IPS-18a (cell line): Measurements from ENCODE around the gene DMD.

ENCODE experiments used
- H3K27ac ChIP-seq: one replicate; pipeline ENCODE4 v1.5.1; 2013; ENCODE audit warnings: low read length
- H3K27me3 ChIP-seq: one replicate; pipeline ENCODE4 v1.6.1; 2013; ENCODE audit warnings: mild to moderate bottlenecking, low read length; ENCODE audit not compliant: control insufficient read depth, insufficient read depth
- H3K36me3 ChIP-seq: one replicate; pipeline ENCODE4 v1.6.1; 2013; ENCODE audit warnings: low read depth, low read length; ENCODE audit not compliant: control insufficient read depth
- H3K4me1 ChIP-seq: one replicate; pipeline ENCODE4 v1.6.1; 2013; ENCODE audit warnings: low read depth, low read length; ENCODE audit not compliant: control insufficient read depth
- H3K4me3 ChIP-seq: one replicate; pipeline ENCODE4 v1.5.1; 2013; ENCODE audit warnings: low read length
- H3K9ac ChIP-seq: one replicate; pipeline ENCODE4 v1.6.1; 2013; ENCODE audit warnings: mild to moderate bottlenecking, low read length, moderate library complexity
- H3K9me3 ChIP-seq: one replicate; pipeline ENCODE4 v1.6.1; 2013; ENCODE audit warnings: low read depth, low read length; ENCODE audit not compliant: control insufficient read depth

Gene DMD

GRCh38 chrX:33211356-33212260 is at the start of gene DMD:
TSS of gene DMD (minus strand) at chrX:33211549. CDS start at chrX:33211312, 237 bp downstream.
- no peaks in the 10 kb centered on the region for H3K27me3 ChIP-seq
- H3K9me3 ChIP-seq, result no peaks in the 10 kb centered on the region
- no peak within 1 kb of the TSS for H3K9ac ChIP-seq
- no peak within 1 kb of the TSS for H3K27ac ChIP-seq
- H3K36me3 ChIP-seq, result no peaks in the 10 kb centered on the region
- H3K4me1 ChIP-seq, result no peaks in the 10 kb centered on the region
- no peak within 1 kb of the TSS for H3K4me3 ChIP-seq

GRCh38 chrX:33252306-33252825 is 41.0 kb upstream of the DMD start:
- Histone ChIP-seq H3K27me3 (no peaks in the 10 kb centered on the region), H3K9me3 (no peaks in the 10 kb centered on the region), H3K27ac (no peak overlapping the region), H3K9ac (no peak overlapping the region), H3K4me3 (no peak overlapping the region), H3K36me3 (no peaks in the 10 kb centered on the region), H3K4me1 (peaks cover 7% of the 10 kb centered on the region)

DNA sequence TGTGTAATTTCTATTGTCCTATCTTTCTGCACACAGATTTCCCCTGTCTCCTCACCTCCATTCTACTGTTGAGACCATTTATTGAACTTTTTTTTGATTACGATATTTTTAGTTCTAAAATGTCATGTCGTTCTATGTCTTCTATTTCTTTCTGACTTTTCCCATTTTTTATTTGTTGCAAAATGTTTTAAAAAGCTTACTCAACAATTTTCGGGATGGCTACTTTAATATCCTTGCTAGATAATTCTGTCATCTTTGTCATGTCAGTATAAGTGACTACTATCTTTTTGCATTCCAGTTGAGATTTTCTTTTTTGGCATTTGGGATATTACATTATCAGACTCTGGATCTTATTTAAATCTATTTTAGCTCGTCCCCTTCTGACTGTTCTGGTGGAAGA is 7.5 kb upstream of the DMD start:
- no peaks in the 10 kb centered on the region for H3K4me1 ChIP-seq
- H3K27me3 ChIP-seq, result no peaks in the 10 kb centered on the region

GRCh38 chrX:33210156-33210555 is 1.2 kb downstream of the DMD start:
- no peaks in the 10 kb centered on the region for H3K36me3 ChIP-seq
- H3K27me3 ChIP-seq, result no peaks in the 10 kb centered on the region
- H3K27ac ChIP-seq, result no peak overlapping the region
- H3K4me3 ChIP-seq, result no peak overlapping the region
- no peaks in the 10 kb centered on the region for H3K4me1 ChIP-seq
- no peak overlapping the region for H3K9ac ChIP-seq
- no peaks in the 10 kb centered on the region for H3K9me3 ChIP-seq

More for the DNA sequence above, 7.5 kb upstream of the DMD start:
- Histone ChIP-seq H3K9me3 (no peaks in the 10 kb centered on the region), H3K27ac (no peak overlapping the region), H3K9ac (no peak overlapping the region), H3K36me3 (no peaks in the 10 kb centered on the region), H3K4me3 (no peak overlapping the region)

DNA sequence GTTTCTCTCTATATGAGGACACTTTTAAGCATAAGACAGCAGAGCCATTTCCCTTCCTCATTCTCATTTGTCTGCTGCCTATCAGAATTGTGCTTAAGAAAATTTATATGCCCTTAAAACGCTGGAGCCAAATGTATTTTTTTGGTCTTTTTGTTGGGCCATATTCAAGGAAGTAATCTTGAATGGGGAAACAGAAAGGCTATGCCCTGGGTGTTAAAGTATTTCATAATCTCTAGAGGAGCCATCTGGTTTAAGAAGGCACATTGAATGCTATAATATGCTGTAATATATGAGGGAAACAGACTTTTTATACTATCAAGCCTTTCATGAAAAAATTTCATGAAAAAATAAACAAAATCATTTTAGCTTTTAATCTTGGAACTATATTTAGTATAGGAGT is 4.3 kb downstream of the DMD start:
- Histone ChIP-seq H3K27ac (no peak overlapping the region), H3K27me3 (no peaks in the 10 kb centered on the region), H3K9me3 (no peaks in the 10 kb centered on the region), H3K4me1 (no peaks in the 10 kb centered on the region), H3K4me3 (no peak overlapping the region), H3K9ac (no peak overlapping the region), H3K36me3 (no peaks in the 10 kb centered on the region)

DNA sequence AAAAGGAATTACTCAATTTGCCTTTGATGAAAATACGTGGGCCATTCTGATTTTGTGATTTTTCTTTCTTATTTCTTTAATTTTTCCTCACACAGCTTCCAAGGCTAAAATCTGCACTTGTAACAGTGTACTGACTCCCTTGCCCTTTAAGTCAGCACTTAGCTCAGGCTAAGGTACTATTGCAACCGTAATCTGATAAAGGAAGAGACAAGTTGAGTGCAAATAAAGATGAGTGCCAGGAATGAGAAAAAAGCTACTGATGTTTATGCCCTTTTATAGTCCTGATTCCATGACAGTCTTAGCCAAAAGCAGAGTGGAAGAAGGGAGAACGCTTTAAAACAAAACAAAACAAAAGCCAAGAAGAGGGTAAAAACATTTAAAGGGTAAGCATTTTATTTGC is 6.0 kb downstream of the DMD start:
- Histone ChIP-seq H3K27me3 (no peaks in the 10 kb centered on the region), H3K4me1 (no peaks in the 10 kb centered on the region), H3K9ac (no peak overlapping the region), H3K27ac (no peak overlapping the region), H3K36me3 (no peaks in the 10 kb centered on the region), H3K4me3 (no peak overlapping the region), H3K9me3 (no peaks in the 10 kb centered on the region)

- no peak overlapping the region for H3K27ac ChIP-seq
- H3K27me3 ChIP-seq, result no peaks in the 10 kb centered on the region
- H3K4me1 ChIP-seq, result no peaks in the 10 kb centered on the region
- no peak overlapping the region for H3K4me3 ChIP-seq
- H3K36me3 ChIP-seq, result no peaks in the 10 kb centered on the region
- H3K9me3 ChIP-seq, result no peaks in the 10 kb centered on the region
- H3K9ac ChIP-seq, result no peak overlapping the region
Observed at GRCh38 chrX:33204889-33205288, 6.5 kb downstream of the DMD start.

DNA sequence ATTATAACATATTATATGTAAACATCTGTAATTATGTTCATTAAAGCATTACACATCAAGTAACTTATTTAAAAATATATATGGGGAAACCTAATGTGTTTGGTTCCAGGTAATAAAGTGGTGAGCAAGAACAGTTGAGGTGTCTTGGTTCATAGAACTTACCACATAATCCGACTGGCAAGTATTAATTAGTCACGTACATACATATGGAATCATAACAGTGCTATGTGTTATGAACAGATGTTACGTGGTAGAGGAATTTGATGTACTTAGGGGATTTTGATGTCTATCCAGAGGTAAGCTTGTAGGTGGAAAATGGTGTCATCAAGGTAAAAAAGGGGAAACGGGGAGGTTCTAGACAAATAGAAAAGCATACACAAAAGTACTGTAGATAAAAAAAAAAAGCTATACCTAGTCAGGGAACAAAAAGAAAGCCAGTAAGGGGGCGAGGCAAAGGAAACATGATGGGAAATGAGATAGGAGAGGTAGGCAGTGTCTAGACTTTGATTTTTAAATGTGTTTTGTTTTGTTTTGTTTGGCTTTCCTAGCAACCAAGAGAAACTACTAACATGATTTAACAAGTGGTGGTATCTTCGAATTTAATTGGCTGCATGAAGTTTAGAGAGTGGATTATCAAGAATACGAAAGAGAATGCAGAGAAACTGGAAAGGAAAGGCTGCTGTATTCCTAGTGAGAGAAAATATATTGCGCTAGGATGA is 12.6 kb downstream of the DMD start:
- no peaks in the 10 kb centered on the region for H3K9me3 ChIP-seq
- no peak overlapping the region for H3K27ac ChIP-seq
- H3K4me3 ChIP-seq, result no peak overlapping the region
- no peak overlapping the region for H3K9ac ChIP-seq
- no peaks in the 10 kb centered on the region for H3K4me1 ChIP-seq
- H3K36me3 ChIP-seq, result no peaks in the 10 kb centered on the region
- no peaks in the 10 kb centered on the region for H3K27me3 ChIP-seq

- Histone ChIP-seq H3K4me1 (no peaks in the 10 kb centered on the region), H3K4me3 (no peak overlapping the region), H3K27me3 (no peaks in the 10 kb centered on the region), H3K9ac (no peak overlapping the region), H3K9me3 (no peaks in the 10 kb centered on the region), H3K27ac (no peak overlapping the region), H3K36me3 (no peaks in the 10 kb centered on the region)
Observed at GRCh38 chrX:33195698-33196097, 15.7 kb downstream of the DMD start.

DNA sequence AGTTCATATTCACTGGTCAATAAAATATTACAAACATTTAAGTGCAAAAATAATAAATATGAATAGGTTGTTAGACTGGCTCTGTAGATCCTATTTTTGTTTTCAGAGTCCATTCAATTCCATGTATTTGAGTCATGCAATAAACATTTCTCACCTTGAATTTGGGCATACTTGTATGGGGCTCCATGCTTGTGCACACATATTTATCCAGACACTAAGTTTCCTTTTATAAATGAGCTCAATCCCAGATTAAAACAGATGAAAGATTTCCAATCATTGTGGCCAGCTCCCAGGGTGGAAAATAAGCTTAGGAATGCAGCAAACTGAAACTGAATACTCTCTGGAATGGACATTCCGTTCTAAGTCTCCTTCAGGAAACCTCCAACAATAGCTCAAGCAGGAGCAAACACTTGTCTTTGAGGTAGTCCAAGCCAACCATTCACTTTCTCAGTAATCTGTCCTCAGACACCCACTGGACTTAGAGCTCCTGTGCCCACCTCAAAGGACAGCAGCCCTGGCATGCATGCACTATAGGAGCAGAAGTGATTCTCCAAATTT is 16.4 kb downstream of the DMD start:
- no peak overlapping the region for H3K4me3 ChIP-seq
- H3K9me3 ChIP-seq, result no peaks in the 10 kb centered on the region
- no peak overlapping the region for H3K27ac ChIP-seq
- peaks cover 2% of the 10 kb centered on the region for H3K27me3 ChIP-seq
- no peaks in the 10 kb centered on the region for H3K4me1 ChIP-seq
- H3K36me3 ChIP-seq, result no peaks in the 10 kb centered on the region
- H3K9ac ChIP-seq, result no peak overlapping the region

DNA sequence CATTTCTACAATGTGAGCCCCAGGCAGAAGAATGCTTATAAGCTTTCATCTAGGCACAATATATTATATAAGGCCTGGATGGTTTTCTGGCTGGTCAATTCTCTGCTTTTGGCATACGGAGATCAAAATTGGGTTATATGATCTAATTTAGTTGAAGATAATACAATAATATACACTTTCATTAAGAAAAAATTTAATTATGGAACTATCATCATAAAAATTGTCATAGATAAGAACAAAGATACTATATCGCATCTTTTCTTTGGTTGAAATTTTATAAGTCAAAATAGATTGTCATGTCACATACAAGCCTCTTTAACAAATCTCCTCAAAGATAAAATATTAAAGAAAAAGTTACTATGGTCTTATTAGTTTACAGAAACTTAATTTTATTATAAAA is 17.1 kb downstream of the DMD start:
- H3K36me3 ChIP-seq, result no peaks in the 10 kb centered on the region

More for the DNA sequence above, 17.1 kb downstream of the DMD start:
- Histone ChIP-seq H3K9ac (no peak overlapping the region), H3K4me3 (no peak overlapping the region), H3K27ac (no peak overlapping the region), H3K9me3 (no peaks in the 10 kb centered on the region), H3K4me1 (no peaks in the 10 kb centered on the region), H3K27me3 (peaks cover 8% of the 10 kb centered on the region)
